Endothelial cell of umbilical vein (primary cell): ENCODE results near the gene EEFSEC. TPM values are rescaled to one million over a fixed set of nuclear protein-coding genes. Genes with fewer than 3 reads are reported as not detected.

Experiments
- BruUV-seq: library from RNA; stranded (reverse); fragments of 400-500 nt; replicated peaks from 2 replicates; lab custom pipeline; 2021; lab: Mats Ljungman, UMichigan
- CTCF ChIA-PET: fragments of 300-600, 350-600 bp; sonication (Branson Sonifier 250); formaldehyde crosslinking; loops from one replicate; lab custom pipeline; 2021; ENCODE audit warnings: antibody characterized with exemption, inconsistent platforms; lab: Charles Lee
- POLR2A ChIA-PET: fragments of 300-600, 350-600 bp; sonication (Branson Sonifier 250); formaldehyde crosslinking; loops from one replicate; lab custom pipeline; 2021; ENCODE audit warnings: antibody characterized with exemption, inconsistent platforms; lab: Charles Lee
- DNase-seq: peaks from one replicate; pipeline ENCODE4 v3.0.0-alpha.2; 2011; ENCODE audit warnings: low read depth, low spot score
- FAIRE-seq: peaks from 2 replicates; lab custom pipeline; 2011; peaks lifted over from hg19 to GRCh38; lab: Jason Lieb, UNC
- H2AFZ ChIP-seq: 2 replicates; pipeline ENCODE4 v1.6.0; 2012; ENCODE audit warnings: low read depth, low read length, control low read depth, inconsistent platforms
- H3K27ac ChIP-seq: 2 replicates; pipeline ENCODE4 v1.5.1; 2011; ENCODE audit warnings: low read depth, mild to moderate bottlenecking, control low read depth, low read length, moderate library complexity; ENCODE audit not compliant: insufficient read depth
- H3K27me3 ChIP-seq, 2 experiments: 2 replicates each; pipeline versions ENCODE4 v1.6.0 to v1.6.1; 2011; ENCODE audit warnings: low read length in 2 of 2, mixed read lengths in 1 of 2; ENCODE audit not compliant: control insufficient read depth in 2 of 2, insufficient read depth in 2 of 2
- H3K36me3 ChIP-seq, 2 experiments: 2 replicates in 1 of 2; 3 replicates in 1 of 2; pipeline ENCODE4 v1.5.1; 2011; ENCODE audit warnings: low read length in 2 of 2, mild to moderate bottlenecking in 1 of 2, moderate library complexity in 1 of 2; ENCODE audit not compliant: control insufficient read depth in 2 of 2, insufficient read depth in 2 of 2; ENCODE audit errors: extremely low read depth in 1 of 2
- H3K4me1 ChIP-seq: 3 replicates; pipeline ENCODE4 v1.5.1; 2011; ENCODE audit warnings: mild to moderate bottlenecking, low read length; ENCODE audit not compliant: control insufficient read depth, insufficient read depth; ENCODE audit errors: extremely low read depth
- H3K4me2 ChIP-seq: 2 replicates; pipeline ENCODE4 v1.6.1; 2011; ENCODE audit warnings: low read length, control low read depth, mixed read lengths; ENCODE audit not compliant: insufficient read depth
- H3K4me3 ChIP-seq, 3 experiments: fragments of 200-600 bp in 1 of 3; sonication (generic), shearing (Covaris generic) in 1 of 3; replicated peaks in 1 of 3; 2 replicates each; pipeline ENCODE4 v1.5.1; 2011 to 2016; ENCODE audit warnings: control low read depth in 3 of 3, low read length in 3 of 3, mild to moderate bottlenecking in 2 of 3, inconsistent platforms in 1 of 3, low read depth in 1 of 3, moderate library complexity in 1 of 3; ENCODE audit not compliant: insufficient read depth in 1 of 3
- H3K79me2 ChIP-seq: 2 replicates; pipeline ENCODE4 v1.6.0; 2012; ENCODE audit warnings: low read length, inconsistent platforms; ENCODE audit not compliant: control insufficient read depth, insufficient read depth
- H3K9ac ChIP-seq: replicated peaks from 2 replicates; pipeline ENCODE3; 2011; ENCODE audit warnings: low read length, control low read depth; ENCODE audit not compliant: insufficient read depth; ENCODE audit errors: extremely low read depth
- H3K9me1 ChIP-seq: replicated peaks from 3 replicates; pipeline ENCODE4 v1.6.0; 2011; ENCODE audit warnings: mild to moderate bottlenecking, low read length; ENCODE audit not compliant: control insufficient read depth, insufficient read depth; ENCODE audit errors: extremely low read depth
- H3K9me3 ChIP-seq: replicated peaks from 2 replicates; pipeline ENCODE4 v1.5.1; 2012; ENCODE audit warnings: low read length, inconsistent platforms; ENCODE audit not compliant: control insufficient read depth, insufficient read depth
- H4K20me1 ChIP-seq: replicated peaks from 2 replicates; pipeline ENCODE3; 2011; ENCODE audit warnings: mild to moderate bottlenecking, low read length; ENCODE audit not compliant: control insufficient read depth, insufficient read depth; ENCODE audit errors: extremely low read depth
- CTCF ChIP-seq, 2 donors: IDR thresholded peaks; 1 replicate in 1 of 2; 2 replicates in 1 of 2; pipeline ENCODE4 v1.5.1; 2011; ENCODE audit warnings: low read length in 2 of 2, mild to moderate bottlenecking in 2 of 2, moderate library complexity in 2 of 2, control low read depth in 1 of 2, inconsistent platforms in 1 of 2, low read depth in 1 of 2; ENCODE audit not compliant: insufficient read depth in 1 of 2; ENCODE audit errors: extremely low read depth in 1 of 2
- EZH2 ChIP-seq: IDR thresholded peaks from 2 replicates; pipeline ENCODE4 v1.6.1; 2012; ENCODE audit warnings: borderline replicate concordance, low read depth, mild to moderate bottlenecking, moderate library complexity, low read length, inconsistent platforms; ENCODE audit not compliant: severe bottlenecking
- FOS ChIP-seq: IDR thresholded peaks from 2 replicates; pipeline ENCODE4 v1.6.1; 2011; ENCODE audit warnings: mild to moderate bottlenecking, low read length, moderate library complexity, borderline replicate concordance; ENCODE audit not compliant: insufficient read depth
- GATA2 ChIP-seq: IDR thresholded peaks from 2 replicates; pipeline ENCODE4 v1.7.0; 2011; ENCODE audit warnings: low read depth, mild to moderate bottlenecking, moderate library complexity, mixed read lengths, low read length; ENCODE audit not compliant: insufficient read length, insufficient read depth
- JUN ChIP-seq: IDR thresholded peaks from 2 replicates; pipeline ENCODE4 v1.6.1; 2011; ENCODE audit warnings: borderline replicate concordance, low read depth; ENCODE audit not compliant: insufficient read length, insufficient read depth
- MAX ChIP-seq: IDR thresholded peaks from 2 replicates; pipeline ENCODE4 v1.6.1; 2011; ENCODE audit not compliant: insufficient read depth, insufficient read length
- MYC ChIP-seq: IDR thresholded peaks from one replicate; pipeline ENCODE4 v1.6.1; 2011; ENCODE audit warnings: mild to moderate bottlenecking, low read depth, low read length
- POLR2A ChIP-seq: IDR thresholded peaks from 2 replicates; pipeline ENCODE4 v1.6.1; 2012; ENCODE audit warnings: low read depth, mild to moderate bottlenecking, control low read depth, low read length
- POLR2AphosphoS5 ChIP-seq: IDR thresholded peaks from 2 replicates; pipeline ENCODE4 v1.6.1; 2012; ENCODE audit warnings: low read depth, mild to moderate bottlenecking, control low read depth, low read length, moderate library complexity; ENCODE audit not compliant: insufficient read depth
- dilution Hi-C: fragments of 300-500 bp; cut with MboI; formaldehyde crosslinking; loops from one replicate; pipeline ENCODE4 v1.15.0; 2019; ENCODE audit warnings: low sequenced_read_pairs; ENCODE audit not compliant: extremely low pct_ligation_motif_present
- intact Hi-C: fragments of 100-400 bp; cut with micrococcal nuclease; formaldehyde crosslinking; loops from one replicate; pipeline ENCODE4 v1.10.0; 2022
- polyA plus RNA-seq, 4 experiments: library from polyadenylated mRNA; depleted of rRNA in 3 of 4; stranded (reverse) in 3 of 4; unstranded in 1 of 4; fragments of >200 nt; gene quantifications; 2 replicates each; pipeline versions ENCODE4 v1.2.1 to v1.2.3, GENCODE V29; 2011 to 2012; ENCODE audit warnings: missing spikeins in 1 of 4
- total RNA-seq: library from RNA; stranded (reverse); gene quantifications from 2 replicates; pipeline ENCODE4 v1.2.3, GENCODE V29; 2021

EEFSEC gene
- total and polyA plus RNA-seq, 2 donors (not counting 3 experiments of a cell fraction or from before 2014, with no cell fraction given), result 13.1 to 14.5 TPM

- DNase-seq (no peak), FAIRE-seq (no peak)
- Histone ChIP-seq H3K4me2 (no peak overlapping the region), H3K27me3 (no peaks in the 10 kb centered on the region), H3K9me3 (no peaks in the 10 kb centered on the region), H2AFZ (no peak overlapping the region), H3K4me3 (no peak overlapping the region), H3K36me3 (no peaks in the 10 kb centered on the region), H4K20me1 (no peaks in the 10 kb centered on the region), H3K9me1 (no peaks in the 10 kb centered on the region), H3K27ac (no peak overlapping the region), H3K4me1 (peaks cover 5% of the 10 kb centered on the region), H3K9ac (no peak overlapping the region), H3K79me2 (no peaks in the 10 kb centered on the region)
- BruUV-seq, result no TSS peak
- dilution Hi-C loops, result no loop called here
- TF ChIP-seq EZH2 (no peak), MYC (no peak), MAX (no peak), POLR2AphosphoS5 (no peak), FOS (no peak), CTCF (IDR thresholded peaks at IDR 0.05; ENCODE audit: extremely low read depth in 1 of 2, insufficient read depth in 1 of 2, low read depth in 1 of 2, low read length in 2 of 2) (no peak), GATA2 (no peak), JUN (no peak), POLR2A (no peak)
- ChIA-PET CTCF (no interaction called here), POLR2A (no interaction called here)
- intact Hi-C loops, result no loop called here
Measured at GRCh38 chr3:128245460-128245859, 92.2 kb downstream of the EEFSEC start.
